Vagina (tissue), 2 donors: ENCODE results near the gene TOB2. TPM values are rescaled to one million over a fixed set of nuclear protein-coding genes. Genes with fewer than 3 reads are reported as not detected.

Experiments used
- DNase-seq, 2 donors: peaks; one replicate each; pipeline ENCODE4 v3.0.0-alpha.2; 2017; ENCODE audit errors: extremely low spot score in 2 of 2
- H3K27ac ChIP-seq: fragments of 200-600 bp; sonication (generic); one replicate; pipeline ENCODE4 v1.5.1; 2019
- H3K27me3 ChIP-seq: fragments of 200-600 bp; sonication (generic); one replicate; pipeline ENCODE4 v1.5.1; 2019
- H3K36me3 ChIP-seq, 2 donors: fragments of 200-600 bp; sonication (generic); one replicate each; pipeline ENCODE4 v1.5.1; 2017 to 2019
- H3K4me1 ChIP-seq: fragments of 200-600 bp; sonication (generic); one replicate; pipeline ENCODE4 v1.5.1; 2019
- H3K4me3 ChIP-seq, 2 donors: fragments of 200-600 bp; sonication (generic); 1 replicate in 1 of 2; 2 replicates in 1 of 2; pipeline ENCODE4 v1.5.1; 2016 to 2019
- H3K9me3 ChIP-seq: fragments of 200-600 bp; sonication (generic); one replicate; pipeline ENCODE4 v1.5.1; 2019
- CTCF ChIP-seq, 3 experiments: fragments of 450-650 bp in 2 of 3; fragments of 200-600 bp in 1 of 3; sonication (generic) in 1 of 3; IDR thresholded peaks; one replicate each; pipeline ENCODE4 v1.5.1; 2017 to 2019; ENCODE audit warnings: antibody characterized with exemption in 3 of 3, mild to moderate bottlenecking in 2 of 3, moderate library complexity in 2 of 3
- POLR2A ChIP-seq, 2 donors: fragments of 450-650 bp; IDR thresholded peaks; one replicate each; pipeline ENCODE4 v1.6.1; 2017; ENCODE audit warnings: antibody characterized with exemption in 2 of 2, mild to moderate bottlenecking in 2 of 2, moderate library complexity in 2 of 2
- POLR2AphosphoS5 ChIP-seq, 2 donors: sonication (generic); formaldehyde crosslinking; IDR thresholded peaks; one replicate each; pipeline ENCODE4 v1.9.0; 2017; ENCODE audit warnings: antibody characterized with exemption in 2 of 2, mild to moderate bottlenecking in 2 of 2, low read depth in 1 of 2; ENCODE audit not compliant: insufficient read depth in 1 of 2
- intact Hi-C: fragments of 100-400 bp; cut with DNase I; formaldehyde crosslinking; loops from one replicate; pipeline ENCODE4 v1.15.1; 2023
- total RNA-seq: library from RNA; depleted of rRNA; stranded (reverse); fragments of >200 nt; gene quantifications from one replicate; pipeline ENCODE4 v1.2.3, GENCODE V29; 2016

TOB2 gene
- total RNA-seq, 1 donor from 2014 or later, result 34.9 TPM

- Histone ChIP-seq H3K36me3 (peaks cover 0 to 17% of the 10 kb centered on the region in 2 donors), H3K4me3 (no peak overlapping the region), H3K4me1 (peaks cover 10% of the 10 kb centered on the region), H3K27ac (no peak overlapping the region), H3K27me3 (no peaks in the 10 kb centered on the region), H3K9me3 (no peaks in the 10 kb centered on the region)
- DNase-seq, result no peak
- intact Hi-C loops, result no loop called here
- no peak for TF ChIP-seq POLR2A (IDR thresholded peaks at IDR 0.05)
- TF ChIP-seq CTCF (IDR thresholded peaks at IDR 0.05), result no peak
- TF ChIP-seq POLR2AphosphoS5 (IDR thresholded peaks at IDR 0.05; ENCODE audit: insufficient read depth in 1 of 2, low read depth in 1 of 2), result no peak
Observed at GRCh38 chr22:41429951-41430332, 16.7 kb downstream of the TOB2 start.

GRCh38 chr22:41429232-41429950, 17.2 kb downstream of the TOB2 start:
- intact Hi-C loops, result no loop called here
- Histone ChIP-seq H3K27me3 (no peaks in the 10 kb centered on the region), H3K27ac (no peak overlapping the region), H3K4me1 (peaks cover 5% of the 10 kb centered on the region), H3K4me3 (no peak overlapping the region), H3K36me3 (peaks cover 0 to 12% of the 10 kb centered on the region in 2 donors), H3K9me3 (no peaks in the 10 kb centered on the region)
- TF ChIP-seq POLR2A (IDR thresholded peaks at IDR 0.05), result no peak
- TF ChIP-seq CTCF (IDR thresholded peaks at IDR 0.05), result no peak
- TF ChIP-seq POLR2AphosphoS5 (IDR thresholded peaks at IDR 0.05; ENCODE audit: insufficient read depth in 1 of 2, low read depth in 1 of 2), result no peak
- DNase-seq, result no peak

- no peaks in the 10 kb centered on the region for H3K9me3 ChIP-seq
- DNase-seq, result no peak
- H3K4me3 ChIP-seq, result no peak overlapping the region
- intact Hi-C loops, result no loop called here
- no peak for TF ChIP-seq CTCF (IDR thresholded peaks at IDR 0.05)
- no peak for TF ChIP-seq POLR2AphosphoS5 (IDR thresholded peaks at IDR 0.05; ENCODE audit: insufficient read depth in 1 of 2, low read depth in 1 of 2)
- no peak for TF ChIP-seq POLR2A (IDR thresholded peaks at IDR 0.05)
- H3K27me3 ChIP-seq, result no peaks in the 10 kb centered on the region
- H3K27ac ChIP-seq, result no peak overlapping the region
- peaks cover 0 to 9% of the 10 kb centered on the region in 2 donors for H3K36me3 ChIP-seq
- H3K4me1 ChIP-seq, result no peaks in the 10 kb centered on the region
Observed at GRCh38 chr22:41425660-41426365, 20.8 kb downstream of the TOB2 start.

GRCh38 chr22:41418717-41419116, 27.9 kb downstream of the TOB2 start:
- intact Hi-C loops, result no loop called here
- peaks cover 0 to 4% of the 10 kb centered on the region in 2 donors for H3K36me3 ChIP-seq
- H3K4me3 ChIP-seq, result no peak overlapping the region
- H3K27ac ChIP-seq, result peak overlapping the region; percentile 65
- no peak for DNase-seq
- H3K9me3 ChIP-seq, result no peaks in the 10 kb centered on the region
- no peak for TF ChIP-seq POLR2AphosphoS5 (IDR thresholded peaks at IDR 0.05; ENCODE audit: insufficient read depth in 1 of 2, low read depth in 1 of 2)
- no peak for TF ChIP-seq CTCF (IDR thresholded peaks at IDR 0.05)
- no peak for TF ChIP-seq POLR2A (IDR thresholded peaks at IDR 0.05)
- H3K27me3 ChIP-seq, result no peaks in the 10 kb centered on the region
- H3K4me1 ChIP-seq, result peaks cover 45% of the 10 kb centered on the region
